Lung (tissue), 12 donors: ENCODE measurements around the gene MMP21. TPM values are rescaled to one million over a fixed set of nuclear protein-coding genes. Genes with fewer than 3 reads are reported as not detected.

Experiments
- ATAC-seq: fragments of 200-7000 bp; cut with Tn5 transposase; one replicate; pipeline ENCODE4 v1.9.1; 2020; ENCODE audit warnings: moderate number of reproducible peaks; ENCODE audit not compliant: insufficient read depth, low FRiP score
- DNase-seq, 3 donors: peaks; one replicate each; pipeline ENCODE4 v3.0.0-alpha.2; 2013 to 2017
- H3K27ac ChIP-seq, 2 donors: one replicate each; pipeline ENCODE4 v1.5.1; 2013; ENCODE audit warnings: mild to moderate bottlenecking in 2 of 2, moderate library complexity in 2 of 2, control low read depth in 1 of 2, inconsistent platforms in 1 of 2, low read depth in 1 of 2, low read length in 1 of 2
- H3K27me3 ChIP-seq, 3 donors: one replicate each; pipeline ENCODE4 v1.5.1; 2013; ENCODE audit warnings: low read length in 2 of 3; ENCODE audit not compliant: control insufficient read depth in 3 of 3, insufficient read depth in 3 of 3
- H3K36me3 ChIP-seq, 4 donors: one replicate each; pipeline ENCODE4 v1.5.1; 2013; ENCODE audit warnings: low read length in 4 of 4, mild to moderate bottlenecking in 1 of 4, moderate library complexity in 1 of 4; ENCODE audit not compliant: control insufficient read depth in 4 of 4, insufficient read depth in 4 of 4
- H3K4me1 ChIP-seq, 5 donors: one replicate each; pipeline ENCODE4 v1.5.1; 2013; ENCODE audit warnings: low read length in 5 of 5, mild to moderate bottlenecking in 2 of 5, moderate library complexity in 1 of 5; ENCODE audit not compliant: control insufficient read depth in 5 of 5, insufficient read depth in 5 of 5
- H3K4me3 ChIP-seq: one replicate; pipeline ENCODE4 v1.5.1; 2013; ENCODE audit warnings: mild to moderate bottlenecking, control low read depth, moderate library complexity
- H3K9ac ChIP-seq, 2 donors: one replicate each; pipeline ENCODE4 v1.5.1; 2013; ENCODE audit warnings: low read length in 2 of 2, control low read depth in 1 of 2; ENCODE audit not compliant: insufficient read depth in 1 of 2
- H3K9me3 ChIP-seq, 4 donors: one replicate each; pipeline ENCODE4 v1.5.1; 2013; ENCODE audit warnings: low read length in 3 of 4, mild to moderate bottlenecking in 1 of 4, moderate library complexity in 1 of 4; ENCODE audit not compliant: control insufficient read depth in 4 of 4, insufficient read depth in 3 of 4
- CTCF ChIP-seq: IDR thresholded peaks from 2 replicates; pipeline ENCODE4 v1.5.1; 2012; ENCODE audit warnings: mild to moderate bottlenecking; ENCODE audit errors: control extremely low read depth, extremely low read depth
- WGBS, 2 donors: extraction: QIAGEN DNeasy Blood & Tissue Kit; methylation state at CpG; one replicate each; pipeline ENCODE4 v1.1.7; 2013; 5-methylcytosine and 5-hydroxymethylcytosine counted together
- polyA plus RNA-seq, 2 donors: library from polyadenylated mRNA; stranded (reverse); fragments of 200-250 nt; gene quantifications; one replicate each; pipeline ENCODE4 v1.2.1, GENCODE V29; 2013
- total RNA-seq, 2 donors: library from RNA; depleted of rRNA in 1 of 2; stranded (reverse); fragments of >200 nt in 1 of 2; gene quantifications; one replicate each; pipeline ENCODE4 v1.2.1, GENCODE V29; 2014 to 2021
- donor health status: control.
- donor health status: control.
- donor health status: Bipolar disorder and iron deficiency.
- donor health status: healthy.
- donor health status: DM: yes; HTN: yes; CAD: no.

The MMP21 gene
- total and polyA plus RNA-seq, 4 donors = 0.03 to 0.46 (median 0.15) TPM

GRCh38 chr10:125792342-125793300, 17.0 kb upstream of the MMP21 start:
- no peak for TF ChIP-seq CTCF
- 89 to 92% methylated on average over 14 of the region's 14 CpGs for WGBS, 2 donors
- Histone ChIP-seq H3K27me3 (no peaks in the 10 kb centered on the region), H3K9me3 (no peaks in the 10 kb centered on the region), H3K4me3 (no peak overlapping the region), H3K9ac (no peak overlapping the region), H3K4me1 (no peaks in the 10 kb centered on the region), H3K27ac (no peak overlapping the region), H3K36me3 (peaks cover 16 to 50% (median 26%) of the 10 kb centered on the region in 4 donors)
- ATAC-seq (no peak), DNase-seq (no peak)

GRCh38 chr10:125788156-125789034, 12.8 kb upstream of the MMP21 start:
- WGBS, 2 donors = 81 to 84% methylated on average over 17 of the region's 17 CpGs
- Histone ChIP-seq H3K36me3 (peaks cover 9 to 29% (median 17%) of the 10 kb centered on the region in 4 donors), H3K27ac (no peak overlapping the region), H3K9me3 (no peaks in the 10 kb centered on the region), H3K4me3 (no peak overlapping the region), H3K4me1 (no peaks in the 10 kb centered on the region), H3K27me3 (no peaks in the 10 kb centered on the region), H3K9ac (no peak overlapping the region)
- no peak for TF ChIP-seq CTCF
- ATAC-seq (no peak), DNase-seq (no peak)

- DNase-seq (no peak), ATAC-seq (no peak)
- no peak for TF ChIP-seq CTCF
- Histone ChIP-seq H3K4me1 (no peaks in the 10 kb centered on the region), H3K9me3 (no peaks in the 10 kb centered on the region), H3K9ac (no peak overlapping the region), H3K36me3 (peaks cover 0 to 18% (median 8%) of the 10 kb centered on the region in 4 donors), H3K27me3 (no peaks in the 10 kb centered on the region), H3K27ac (no peak overlapping the region), H3K4me3 (no peak overlapping the region)
- WGBS, 2 donors = 74 to 86% methylated on average over 9 of the region's 9 CpGs
These were observed 10.2 kb upstream of the MMP21 start for GRCh38 chr10:125785791-125786190.
